Epithelial cell of esophagus (primary cell): ENCODE results near the gene SERINC2.
"Not testable (repeated sequence)": the region's sequence is repeated elsewhere in the genome, so short reads cannot be mapped to it uniquely, and the experiment has no call there.

Experiments
- DNase-seq: peaks from one replicate; pipeline ENCODE4 v3.0.0; 2010; ENCODE audit warnings: low read depth
- H3K4me3 ChIP-seq: 2 replicates; pipeline ENCODE4 v1.5.1; 2011; ENCODE audit warnings: mild to moderate bottlenecking, low read length, control low read depth
- CTCF ChIP-seq: IDR thresholded peaks from 2 replicates; pipeline ENCODE4 v1.5.1; 2011; ENCODE audit warnings: low read depth, mild to moderate bottlenecking, low read length, control low read depth, inconsistent platforms; ENCODE audit not compliant: insufficient read depth; ENCODE audit errors: missing control alignments

SERINC2 gene

GRCh38 chr1:31383967-31384366 lies 29.0 kb upstream of the SERINC2 start:
- no peak for TF ChIP-seq CTCF
- H3K4me3 ChIP-seq: no peak overlapping the region
- DNase-seq: no peak

GRCh38 chr1:31386576-31387243 lies 26.3 kb upstream of the SERINC2 start:
- DNase-seq, H3K4me3 ChIP-seq: not testable (repeated sequence)

GRCh38 chr1:31387612-31388011 lies 25.4 kb upstream of the SERINC2 start:
- peak; percentile 65 for DNase-seq
- TF ChIP-seq CTCF: no peak
- H3K4me3 ChIP-seq: no peak overlapping the region

- DNase-seq: no peak
- no peak overlapping the region for H3K4me3 ChIP-seq
- no peak for TF ChIP-seq CTCF
Observed at GRCh38 chr1:31389616-31390015, 23.4 kb upstream of the SERINC2 start.

- TF ChIP-seq CTCF: no peak
- peak; percentile 96 for DNase-seq
- H3K4me3 ChIP-seq: no peak overlapping the region
Observed at GRCh38 chr1:31390071-31390470, 22.9 kb upstream of the SERINC2 start.

GRCh38 chr1:31393463-31393862 lies 19.6 kb upstream of the SERINC2 start:
- no peak overlapping the region for H3K4me3 ChIP-seq
- DNase-seq: no peak
- no peak for TF ChIP-seq CTCF

- peak; percentile 92 for DNase-seq
- TF ChIP-seq CTCF: peak; percentile 83
- no peak overlapping the region for H3K4me3 ChIP-seq
Observed at GRCh38 chr1:31394584-31395193, 18.3 kb upstream of the SERINC2 start.
